SU-DHL-6 (cell line): ENCODE measurements around the gene KLF8.

Experiments used
- CTCF ChIP-seq: fragments of 200-600 bp; sonication (generic); IDR thresholded peaks from one replicate; pipeline ENCODE4 v1.5.1; 2017; ENCODE audit warnings: antibody characterized with exemption, mild to moderate bottlenecking, low read length, moderate library complexity; ENCODE audit not compliant: insufficient read depth, poor library complexity, severe bottlenecking
- EZH2phosphoT487 ChIP-seq: fragments of 200-600 bp; sonication (generic), shearing (Covaris generic); conservative IDR thresholded peaks from 2 replicates; pipeline ENCODE4 v1.6.1; 2018; ENCODE audit warnings: mild to moderate bottlenecking, antibody characterized with exemption, low read length, moderate library complexity, mixed read lengths

GRCh38 chrX:56313308-56313707 lies 81.2 kb downstream of the KLF8 start:
- TF ChIP-seq CTCF (no peak), EZH2phosphoT487 (no peak)
